ENCODE measurements around the gene YWHAE. TPM values are rescaled to one million over a fixed set of nuclear protein-coding genes. Genes with fewer than 3 reads are reported as not detected.

YWHAE gene
- total and polyA plus RNA-seq, 2 experiments from 2014 or later, result 287 to 599 TPM

- Histone ChIP-seq H3F3A (ENCODE audit: insufficient read depth) (peaks cover 22% of the 10 kb centered on the region), H2AFZ (no peak overlapping the region), H3K4me3 (no peak overlapping the region), H3K9me3 (ENCODE audit: low read depth) (no peaks in the 10 kb centered on the region), H3K4me1 (ENCODE audit: insufficient read depth) (peaks cover 20% of the 10 kb centered on the region), H3K9ac (no peak overlapping the region), H3K27ac (no peak overlapping the region), H3K79me2 (ENCODE audit: insufficient read depth) (peaks cover 100% of the 10 kb centered on the region), H3K36me3 (ENCODE audit: low read depth) (no peaks in the 10 kb centered on the region), H3K9me2 (ENCODE audit: insufficient read depth) (no peaks in the 10 kb centered on the region), H3K27me3 (replicated peaks; ENCODE audit: insufficient read depth) (no peaks in the 10 kb centered on the region), H3K4me2 (ENCODE audit: unreplicated experiment) (no peak overlapping the region), H4K20me1 (ENCODE audit: insufficient read depth) (peaks cover 10% of the 10 kb centered on the region; the same call in 1 of the 2 replicates)
- in situ Hi-C loops (cut with MboI), result no loop called here
- no peak for TF ChIP-seq EZH2 (IDR thresholded peaks at IDR 0.05; ENCODE audit: insufficient read depth, poor library complexity, severe bottlenecking)
- TF ChIP-seq EZH2phosphoT487 (IDR thresholded peaks at IDR 0.05; ENCODE audit: insufficient read depth, low read depth), result no peak
- DNase-seq, result no peak
- WGBS, 2 experiments (ENCODE audit: low coverage in 1 of 2, low lambda C conversion rate in 2 of 2, missing lambda C conversion rate in 2 of 2), result 98 to 100% methylated on average over 4 of the region's 4 CpGs
Measured at GRCh38 chr17:1442187-1442586, 42.2 kb upstream of the YWHAE start.

GRCh38 chr17:1440921-1441320, 40.9 kb upstream of the YWHAE start:
- no peak for TF ChIP-seq EZH2phosphoT487 (IDR thresholded peaks at IDR 0.05; ENCODE audit: insufficient read depth, low read depth)
- TF ChIP-seq EZH2 (IDR thresholded peaks at IDR 0.05; ENCODE audit: insufficient read depth, poor library complexity, severe bottlenecking), result no peak
- in situ Hi-C loops (cut with MboI), result no loop called here
- Histone ChIP-seq H3K4me2 (ENCODE audit: unreplicated experiment) (no peak overlapping the region), H3K9ac (no peak overlapping the region), H3K79me2 (ENCODE audit: insufficient read depth) (peaks cover 100% of the 10 kb centered on the region), H2AFZ (no peak overlapping the region), H3K9me2 (ENCODE audit: insufficient read depth) (no peaks in the 10 kb centered on the region), H3K4me3 (no peak overlapping the region), H3K27me3 (replicated peaks; ENCODE audit: insufficient read depth) (no peaks in the 10 kb centered on the region), H3K36me3 (ENCODE audit: low read depth) (peaks cover 7% of the 10 kb centered on the region), H4K20me1 (ENCODE audit: insufficient read depth) (peaks cover 8% of the 10 kb centered on the region; the same call in 1 of the 2 replicates), H3F3A (ENCODE audit: insufficient read depth) (peaks cover 27% of the 10 kb centered on the region), H3K9me3 (ENCODE audit: low read depth) (no peaks in the 10 kb centered on the region), H3K4me1 (ENCODE audit: insufficient read depth) (peaks cover 20% of the 10 kb centered on the region), H3K27ac (no peak overlapping the region)
- WGBS, 2 experiments (ENCODE audit: low coverage in 1 of 2, low lambda C conversion rate in 2 of 2, missing lambda C conversion rate in 2 of 2), result 87 to 91% methylated on average over 8 of the region's 8 CpGs
- DNase-seq, result no peak

- 0 out of 2 replicates have a peak, but pooled peaks cover 4% of the 10 kb centered on the region for H4K20me1 ChIP-seq (ENCODE audit: insufficient read depth)
- peak overlapping the region; percentile 51 for H3K4me3 ChIP-seq
- H3F3A ChIP-seq (ENCODE audit: insufficient read depth), result peaks cover 32% of the 10 kb centered on the region
- no peaks in the 10 kb centered on the region for H3K9me3 ChIP-seq (ENCODE audit: low read depth)
- peaks cover 100% of the 10 kb centered on the region for H3K79me2 ChIP-seq (ENCODE audit: insufficient read depth)
- H3K27me3 ChIP-seq (replicated peaks; ENCODE audit: insufficient read depth), result no peaks in the 10 kb centered on the region
- no peak overlapping the region for H2AFZ ChIP-seq
- peaks cover 20% of the 10 kb centered on the region for H3K36me3 ChIP-seq (ENCODE audit: low read depth)
- TF ChIP-seq EZH2 (IDR thresholded peaks at IDR 0.05; ENCODE audit: insufficient read depth, poor library complexity, severe bottlenecking), result no peak
- TF ChIP-seq EZH2phosphoT487 (IDR thresholded peaks at IDR 0.05; ENCODE audit: insufficient read depth, low read depth), result no peak
- 8 to 11% methylated on average over 11 of the region's 11 CpGs for WGBS, 2 experiments (ENCODE audit: low coverage in 1 of 2, low lambda C conversion rate in 2 of 2, missing lambda C conversion rate in 2 of 2)
- in situ Hi-C loops (cut with MboI), result no loop called here
- H3K9me2 ChIP-seq (ENCODE audit: insufficient read depth), result no peaks in the 10 kb centered on the region
- H3K4me2 ChIP-seq (ENCODE audit: unreplicated experiment), result peak overlapping the region; percentile 74
- H3K27ac ChIP-seq, result peak overlapping the region; percentile 88
- H3K4me1 ChIP-seq (ENCODE audit: insufficient read depth), result peaks cover 20% of the 10 kb centered on the region
- H3K9ac ChIP-seq, result peak overlapping the region; percentile 70
- DNase-seq, result peak; percentile 88
Measured at GRCh38 chr17:1438593-1439083, 38.6 kb upstream of the YWHAE start.

- H3K27ac ChIP-seq, result no peak overlapping the region
- no peaks in the 10 kb centered on the region for H3K9me3 ChIP-seq (ENCODE audit: low read depth)
- H3K36me3 ChIP-seq (ENCODE audit: low read depth), result peaks cover 20% of the 10 kb centered on the region
- H3K4me2 ChIP-seq (ENCODE audit: unreplicated experiment), result no peak overlapping the region
- H3K27me3 ChIP-seq (replicated peaks; ENCODE audit: insufficient read depth), result no peaks in the 10 kb centered on the region
- no peak for TF ChIP-seq EZH2 (IDR thresholded peaks at IDR 0.05; ENCODE audit: insufficient read depth, poor library complexity, severe bottlenecking)
- no peak for TF ChIP-seq EZH2phosphoT487 (IDR thresholded peaks at IDR 0.05; ENCODE audit: insufficient read depth, low read depth)
- peaks cover 20% of the 10 kb centered on the region for H3K4me1 ChIP-seq (ENCODE audit: insufficient read depth)
- H2AFZ ChIP-seq, result no peak overlapping the region
- WGBS, 2 experiments (ENCODE audit: low coverage in 1 of 2, low lambda C conversion rate in 2 of 2, missing lambda C conversion rate in 2 of 2), result 84 to 93% methylated on average over 3 of the region's 3 CpGs
- H4K20me1 ChIP-seq (ENCODE audit: insufficient read depth), result 0 out of 2 replicates have a peak, but pooled peaks cover 10% of the 10 kb centered on the region
- in situ Hi-C loops (cut with MboI), result no loop called here
- no peak overlapping the region for H3K9ac ChIP-seq
- DNase-seq, result no peak
- H3F3A ChIP-seq (ENCODE audit: insufficient read depth), result peaks cover 33% of the 10 kb centered on the region
- H3K4me3 ChIP-seq, result no peak overlapping the region
- no peaks in the 10 kb centered on the region for H3K9me2 ChIP-seq (ENCODE audit: insufficient read depth)
- H3K79me2 ChIP-seq (ENCODE audit: insufficient read depth), result peaks cover 100% of the 10 kb centered on the region
Measured at GRCh38 chr17:1435326-1435725, 35.3 kb upstream of the YWHAE start.

Data from GM23248 (cell line).